Dermis microvascular lymphatic vessel endothelial cell (primary cell): ENCODE measurements around the gene C16orf74. TPM values are rescaled to one million over a fixed set of nuclear protein-coding genes. Genes with fewer than 3 reads are reported as not detected.

Experiments
- DNase-seq, 2 donors: peaks; one replicate each; pipeline versions ENCODE4 v3.0.0 to v3.0.0-alpha.2; 2010; ENCODE audit warnings: low read depth in 2 of 2
- total RNA-seq: library from RNA; depleted of rRNA; stranded (reverse); fragments of >200 nt; gene quantifications from 2 replicates; pipeline ENCODE4 v1.2.1, GENCODE V29; 2014

C16orf74 gene
- total RNA-seq, 1 donor from 2014 or later, result 9.6 TPM

DNA sequence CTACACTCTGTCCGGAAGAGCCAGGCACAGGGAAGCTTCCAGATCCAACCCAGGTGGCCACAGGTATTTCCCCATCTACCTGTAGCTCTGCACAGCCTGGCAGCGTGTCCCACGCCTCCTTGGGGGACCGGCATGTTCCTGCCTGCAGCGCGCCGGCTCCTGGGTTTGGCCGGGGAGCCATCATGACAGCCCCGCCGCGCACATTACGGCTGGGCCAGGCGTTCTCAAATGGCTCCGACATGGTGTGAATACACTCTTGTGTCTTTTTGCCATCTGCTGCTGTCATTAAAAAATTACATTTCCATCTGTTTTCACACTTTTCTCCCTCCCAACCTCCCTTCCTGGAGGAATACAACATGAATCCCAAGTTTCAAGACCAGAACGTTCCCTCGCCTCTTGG lies 54.1 kb downstream of the C16orf74 start:
- no peak for DNase-seq

DNA sequence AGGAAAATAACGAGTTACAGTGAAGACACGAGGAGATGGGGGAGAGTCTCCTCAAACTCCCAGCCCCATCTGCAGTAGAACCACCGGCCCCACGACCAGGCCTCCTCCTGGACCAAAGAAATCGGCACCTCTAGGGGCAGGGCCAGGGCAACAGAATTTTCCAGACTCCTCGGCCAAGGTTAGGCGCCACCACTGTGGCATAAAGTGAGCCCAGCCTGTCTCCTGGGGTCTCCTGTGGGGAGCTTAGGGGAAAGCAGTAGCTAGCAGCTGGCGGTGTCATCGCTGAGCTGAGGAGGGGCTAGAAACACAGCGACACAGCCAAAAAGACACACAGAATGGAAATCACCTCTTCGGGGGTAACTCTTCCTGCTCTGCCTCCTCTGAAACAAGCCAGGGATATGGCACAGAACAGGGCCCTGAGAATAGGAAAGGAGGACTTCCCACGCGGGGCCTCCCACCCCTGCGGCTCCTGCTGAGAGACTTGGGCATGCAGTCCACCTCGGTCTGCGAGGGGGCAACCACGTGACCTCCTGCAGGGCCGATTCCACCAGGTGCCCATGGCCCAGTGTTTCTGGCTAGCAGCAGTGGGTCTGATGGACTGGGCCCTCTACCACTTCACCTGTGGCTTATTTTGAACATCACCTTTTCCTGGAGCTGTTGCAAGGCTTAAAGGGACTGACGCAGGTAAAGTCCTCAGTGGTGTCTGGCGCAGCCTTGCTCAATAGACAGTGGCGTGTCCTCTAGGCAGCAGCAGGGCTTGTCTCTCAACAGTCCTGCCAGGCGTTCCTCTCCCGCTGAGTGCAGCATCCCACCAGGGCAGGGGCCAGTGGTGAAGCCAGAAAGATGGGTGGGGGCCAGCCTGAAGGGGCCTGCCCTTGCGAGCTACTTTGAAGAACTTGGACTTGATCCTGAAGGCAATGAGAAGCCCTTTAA lies 55.4 kb downstream of the C16orf74 start:
- DNase-seq, result no peak

DNA sequence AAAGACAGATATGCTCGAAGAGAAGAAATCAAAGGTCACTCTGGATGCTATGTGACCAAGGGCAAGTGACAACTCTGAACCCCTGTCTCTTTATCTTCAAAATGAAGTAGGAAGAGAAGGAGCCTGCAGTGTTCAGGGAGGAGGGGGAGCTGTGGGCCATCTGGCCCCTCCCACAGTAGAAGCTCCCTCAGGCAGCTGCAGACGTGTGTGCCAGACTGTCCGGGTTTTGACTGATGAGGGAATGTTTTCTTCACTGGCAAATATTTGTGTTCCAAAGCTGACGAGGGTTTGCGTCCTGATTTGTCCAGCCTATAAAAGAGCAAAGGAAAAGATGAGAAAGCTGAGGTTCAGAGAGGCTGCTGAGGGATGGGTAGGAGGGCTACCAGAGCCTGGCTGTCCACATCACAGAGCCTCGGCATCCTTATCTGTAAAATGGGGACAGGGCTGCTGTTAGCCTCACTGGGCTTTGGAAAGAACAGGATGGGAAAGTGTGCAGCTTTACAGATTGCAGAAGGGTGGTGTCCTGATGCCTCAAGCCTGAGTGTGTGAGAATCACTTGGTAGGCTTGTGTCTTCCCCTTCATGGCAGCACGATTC lies 60.3 kb downstream of the C16orf74 start:
- DNase-seq, result no peak

DNA sequence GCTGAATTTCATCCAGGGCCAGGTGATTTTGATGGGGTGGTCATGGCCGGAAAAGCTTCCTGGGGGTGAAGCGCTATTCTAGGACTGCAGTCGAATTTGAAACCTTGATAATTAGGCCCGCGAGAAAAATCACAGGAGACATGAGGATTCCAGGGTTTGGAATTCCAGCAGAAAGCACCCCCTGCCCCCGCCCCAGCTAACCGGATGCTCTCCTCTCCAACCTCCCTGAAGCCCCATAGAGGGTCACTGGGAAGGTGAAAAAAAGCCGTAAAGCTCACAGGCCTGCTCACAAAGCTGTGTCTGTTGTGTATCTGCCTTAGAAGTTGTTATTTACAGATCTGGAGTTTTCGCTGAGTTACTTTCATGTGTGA lies 61.0 kb downstream of the C16orf74 start:
- DNase-seq, result no peak

DNA sequence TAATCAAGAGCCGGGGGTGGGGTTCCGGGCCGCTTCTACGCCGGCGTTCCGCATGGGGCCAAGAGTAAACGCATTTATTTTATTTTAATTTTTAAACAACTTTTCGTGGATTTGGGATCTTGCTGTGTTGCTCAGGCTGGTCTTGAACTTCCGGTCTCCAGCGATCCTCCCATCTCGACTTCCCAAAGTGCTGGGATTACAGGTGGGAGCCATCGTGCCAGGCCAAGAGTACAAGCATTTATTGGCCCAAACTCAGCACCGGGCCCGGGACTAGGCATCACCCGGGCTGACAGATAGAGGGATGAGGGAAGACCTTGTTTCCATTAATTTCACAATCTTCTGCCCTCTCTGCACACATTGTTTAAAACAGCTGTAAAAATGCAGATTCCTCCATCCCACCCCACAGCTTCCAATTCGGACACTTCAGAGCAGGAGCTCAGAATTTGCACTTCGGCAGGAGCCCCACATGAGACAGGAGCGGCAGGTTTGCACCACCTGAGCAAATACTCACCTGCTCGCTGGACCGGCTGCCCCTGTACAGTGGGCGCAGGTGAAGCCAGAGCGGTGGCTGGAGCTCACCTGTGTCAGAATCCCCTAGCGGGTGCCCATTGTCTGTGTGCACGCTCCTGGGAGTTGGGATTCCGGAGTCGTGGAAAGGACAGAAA lies 61.5 kb downstream of the C16orf74 start:
- no peak for DNase-seq

DNA sequence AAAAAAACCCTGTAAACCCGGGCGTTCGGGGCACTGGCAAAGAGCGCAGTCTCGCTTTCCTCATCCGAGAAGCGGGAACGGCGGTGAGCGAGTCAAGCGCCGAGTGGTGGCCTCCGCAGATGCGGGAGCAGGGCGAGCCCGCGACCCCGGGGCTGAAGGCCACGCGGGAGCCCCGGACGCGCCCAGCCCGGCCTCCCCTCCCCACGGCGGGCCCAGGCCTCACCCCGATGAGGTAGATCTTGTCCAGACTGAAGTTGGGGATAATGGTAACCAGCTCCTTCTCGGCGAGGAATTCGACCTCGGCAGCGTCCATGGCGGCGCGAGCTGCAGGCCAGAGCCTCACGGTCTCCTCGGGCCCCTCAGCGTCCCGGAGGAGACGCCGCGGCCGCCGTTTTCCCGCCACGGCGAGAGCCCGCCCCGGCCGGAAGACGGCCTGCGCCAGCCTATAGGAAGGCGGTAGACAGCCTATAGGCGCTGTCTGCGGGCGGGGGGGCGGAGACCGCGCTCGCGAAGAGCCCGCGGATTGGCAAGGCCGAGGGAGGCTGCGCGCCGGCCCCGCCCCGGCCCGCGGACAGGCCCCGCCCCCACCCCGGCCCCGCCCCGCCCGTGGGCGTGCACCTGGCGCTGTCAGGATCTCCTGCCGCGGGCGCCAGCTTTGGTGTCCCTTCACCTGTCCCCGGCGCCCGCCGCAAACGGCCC lies 62.2 kb downstream of the C16orf74 start, which contains the start of gene GINS2:
GINS2 (minus strand) TSS at position 369 of the 699 bp plus-strand sequence; CDS start at position 313, 56 bp downstream.
- DNase-seq, result peak; percentile 55 to 91

DNA sequence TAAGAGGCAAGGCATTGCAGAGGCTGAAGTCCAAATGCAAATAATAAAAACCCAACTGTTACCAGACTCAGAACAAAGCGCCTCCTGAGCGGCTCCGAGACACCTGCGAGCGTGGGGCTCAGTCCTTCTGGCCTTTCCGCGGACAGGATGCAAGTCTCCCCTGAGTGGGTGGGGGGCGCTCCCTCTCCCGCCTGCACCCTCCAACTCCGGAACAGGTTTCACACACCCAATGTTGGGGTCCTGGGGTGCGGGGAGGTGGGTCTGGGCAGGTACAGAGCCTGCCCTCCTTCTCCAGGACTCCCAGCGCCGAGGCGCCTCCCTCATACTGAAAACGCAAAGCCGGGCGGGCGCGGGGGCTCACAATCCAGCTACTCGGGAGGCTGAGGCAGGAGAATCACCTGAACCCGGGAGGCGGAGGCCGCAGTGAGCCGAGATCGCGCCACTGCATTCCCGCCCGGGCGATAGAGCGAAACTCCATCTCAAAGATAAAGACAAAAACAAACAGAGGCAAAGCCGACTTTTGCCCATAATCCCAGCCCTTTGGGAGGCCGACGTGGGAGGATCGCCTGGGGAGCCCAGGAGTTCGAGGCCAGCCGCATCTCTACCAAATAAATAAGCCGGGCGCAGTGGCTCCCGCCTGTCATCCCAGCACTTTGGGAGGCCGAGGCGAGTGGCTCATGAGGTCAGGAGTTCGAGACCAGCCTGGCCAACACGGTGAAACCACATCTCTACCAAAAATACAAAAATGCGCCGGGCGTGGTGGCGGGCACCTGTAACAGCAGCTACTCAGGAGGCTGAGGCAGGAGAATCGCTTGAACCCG lies 63.0 kb downstream of the C16orf74 start:
- no peak for DNase-seq

DNA sequence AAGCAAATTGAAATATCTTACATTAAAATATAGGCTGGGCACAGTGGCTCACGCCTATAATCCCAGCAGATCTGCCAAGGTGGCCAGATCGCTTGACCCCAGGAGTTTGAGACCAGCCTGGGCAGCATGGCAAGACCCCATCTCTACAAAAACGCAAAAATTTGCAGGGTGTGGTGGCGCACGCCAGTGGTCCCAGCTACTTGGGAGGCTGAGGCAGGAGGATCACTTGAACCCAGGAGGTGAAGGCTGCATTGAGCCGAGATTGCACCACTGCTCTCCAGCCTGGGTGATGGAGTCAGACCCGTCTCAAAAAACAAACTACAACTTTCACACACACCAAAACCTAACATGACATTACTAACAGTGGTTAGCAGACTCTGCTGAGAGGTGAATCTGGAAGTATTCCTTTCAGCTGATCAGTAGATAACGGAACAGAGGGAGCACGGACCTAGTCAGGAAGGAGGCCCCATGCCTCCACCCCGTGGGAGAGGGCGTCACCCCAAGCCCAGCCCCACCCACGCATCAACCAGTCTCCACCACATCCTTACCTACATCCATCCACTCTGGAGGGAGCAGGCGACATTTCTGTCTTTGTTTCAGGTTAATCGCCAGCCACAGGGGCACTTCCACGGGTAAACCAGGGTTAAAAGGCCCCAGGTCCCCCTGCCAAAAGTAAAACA lies 63.8 kb downstream of the C16orf74 start:
- no peak for DNase-seq

DNA sequence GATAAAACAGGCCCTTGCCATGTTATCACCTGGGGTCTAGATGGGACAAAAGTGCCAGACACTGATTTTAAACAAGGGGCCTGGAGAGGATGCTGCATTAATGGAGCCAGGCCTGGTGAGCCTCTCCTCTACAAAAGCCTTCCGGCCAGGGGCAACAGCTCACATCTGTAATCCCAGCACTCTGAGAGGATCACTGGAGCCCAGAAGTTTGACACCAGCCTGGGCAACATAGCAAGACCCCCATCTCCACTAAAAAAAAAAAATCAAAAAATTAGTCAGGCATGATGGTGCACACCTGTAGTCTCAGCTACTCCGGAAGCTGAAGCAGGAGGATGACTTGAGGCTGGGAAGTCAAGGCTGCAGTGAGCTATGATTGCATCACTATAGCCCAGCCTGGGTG lies 65.6 kb downstream of the C16orf74 start:
- DNase-seq, result no peak

DNA sequence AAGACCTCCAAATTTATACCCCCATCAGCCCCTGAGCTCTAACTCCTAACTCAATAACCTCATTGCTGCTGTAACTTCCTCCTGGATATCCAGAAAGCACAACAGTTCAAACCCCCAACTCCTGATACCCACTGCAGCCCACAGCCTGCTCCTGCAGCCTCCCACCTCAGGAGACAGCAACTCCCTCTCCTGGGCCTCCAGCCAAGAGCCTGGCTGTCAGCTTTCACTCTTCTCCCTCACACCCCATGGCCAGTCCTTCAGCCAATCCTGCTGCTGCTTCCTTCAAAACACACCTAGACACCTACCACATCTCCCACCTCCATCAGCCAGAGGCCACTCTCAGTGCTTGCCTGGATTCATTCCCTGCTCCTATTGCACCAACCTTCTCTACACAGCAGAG lies 67.5 kb downstream of the C16orf74 start:
- DNase-seq, result no peak

DNA sequence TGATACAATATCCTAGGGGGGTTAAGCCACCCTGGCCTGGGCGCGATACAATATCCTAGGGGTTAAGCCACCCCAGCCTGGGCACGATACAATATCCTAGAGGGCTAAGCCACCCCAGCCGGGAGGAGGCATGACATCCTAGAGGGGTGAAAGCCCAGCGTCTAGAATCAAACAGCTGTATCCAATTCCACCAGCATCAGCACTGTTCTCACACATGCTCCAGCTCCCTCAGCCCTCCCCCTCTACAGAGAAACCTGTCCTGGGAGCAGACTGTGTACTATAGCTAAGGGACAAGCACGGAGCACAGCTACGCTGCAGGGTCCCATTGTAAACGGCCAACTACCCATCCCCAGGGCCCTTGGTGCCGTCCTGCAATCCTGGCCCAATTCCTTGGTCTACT lies 68.4 kb downstream of the C16orf74 start:
- no peak for DNase-seq

DNA sequence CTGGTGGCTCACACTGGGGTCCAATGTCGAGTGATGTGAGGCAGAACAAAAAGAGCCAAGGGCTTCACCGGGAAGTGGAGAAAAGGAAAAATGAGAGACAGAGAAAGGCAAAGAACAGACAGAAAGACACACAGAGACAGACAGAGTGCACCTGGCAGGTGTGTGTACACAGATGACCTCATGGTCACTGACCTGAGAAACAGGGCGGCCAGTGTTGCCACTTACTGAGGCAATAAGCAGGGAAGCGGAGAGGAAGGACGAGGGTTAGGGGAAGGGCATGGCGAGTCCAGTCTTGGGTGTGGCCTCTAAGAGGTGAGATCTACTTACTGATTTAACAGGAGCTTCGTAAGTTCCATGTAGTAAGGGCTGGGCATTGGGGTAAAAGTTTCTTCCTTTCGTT lies 69.6 kb downstream of the C16orf74 start:
- no peak for DNase-seq

DNA sequence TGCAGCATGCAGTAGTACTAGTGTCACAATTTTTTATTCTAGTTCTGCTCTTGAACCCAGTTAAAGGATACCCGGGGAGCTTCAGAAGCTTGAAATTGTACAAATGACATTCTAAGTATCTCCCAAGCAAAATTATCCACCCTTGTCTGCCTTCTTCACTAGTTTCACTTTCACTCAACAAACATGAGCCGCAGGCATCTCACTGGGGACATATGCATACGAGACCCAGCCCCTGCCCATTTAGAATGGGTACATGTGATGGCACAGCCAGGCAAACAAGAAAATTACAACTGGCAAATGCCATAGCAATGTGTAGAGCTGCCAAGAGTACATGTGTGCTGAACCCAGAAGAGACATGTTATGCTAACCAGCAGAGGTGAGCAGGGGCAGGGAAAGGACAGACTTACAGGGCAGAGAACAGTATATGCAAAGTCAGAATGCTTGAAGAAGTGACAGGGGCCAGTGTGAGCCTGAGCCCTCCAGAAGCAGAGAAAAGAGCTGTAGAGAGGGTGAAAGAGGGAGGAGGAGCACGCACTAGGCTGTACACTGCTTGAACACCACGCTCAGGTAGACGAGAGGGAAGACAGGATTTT lies 70.4 kb downstream of the C16orf74 start:
- no peak for DNase-seq

DNA sequence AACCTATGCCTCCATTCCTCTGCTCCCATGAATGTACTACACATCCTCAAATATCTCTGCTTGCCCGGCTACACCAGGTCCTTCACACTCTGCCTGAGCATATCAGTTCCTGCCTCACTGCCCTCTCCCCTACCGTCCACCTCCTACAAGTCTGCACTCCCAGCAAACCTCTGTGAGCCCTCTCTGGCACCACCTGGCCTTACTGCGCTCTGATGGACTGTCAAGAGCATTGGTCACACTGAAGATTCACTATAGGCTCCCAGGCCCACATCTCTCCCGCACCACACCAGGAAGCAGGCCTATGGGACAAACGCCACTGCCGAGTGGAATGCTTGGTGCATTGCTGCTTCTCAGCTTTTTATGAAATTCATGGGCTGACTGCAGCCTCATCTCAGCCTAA lies 71.0 kb downstream of the C16orf74 start:
- DNase-seq, result no peak

DNA sequence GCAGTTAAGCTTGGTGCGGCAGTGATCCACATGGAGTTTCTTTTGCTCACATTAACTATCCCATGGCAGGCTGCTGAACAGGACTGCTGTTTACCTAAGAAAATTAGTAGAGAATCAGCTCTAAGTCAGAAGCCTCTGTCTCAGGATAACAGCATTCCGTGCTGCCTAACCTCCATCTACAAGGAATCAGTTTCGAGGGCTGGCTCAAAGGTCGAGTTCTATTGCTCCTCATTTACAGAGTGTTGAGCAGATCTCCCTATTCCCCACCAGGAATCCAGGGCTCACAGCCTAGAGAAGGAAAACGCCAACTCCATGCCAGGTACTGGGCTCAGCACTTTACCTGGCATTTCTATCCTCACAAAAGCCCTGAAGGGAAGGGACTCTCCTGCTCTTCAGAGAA lies 72.1 kb downstream of the C16orf74 start:
- no peak for DNase-seq

DNA sequence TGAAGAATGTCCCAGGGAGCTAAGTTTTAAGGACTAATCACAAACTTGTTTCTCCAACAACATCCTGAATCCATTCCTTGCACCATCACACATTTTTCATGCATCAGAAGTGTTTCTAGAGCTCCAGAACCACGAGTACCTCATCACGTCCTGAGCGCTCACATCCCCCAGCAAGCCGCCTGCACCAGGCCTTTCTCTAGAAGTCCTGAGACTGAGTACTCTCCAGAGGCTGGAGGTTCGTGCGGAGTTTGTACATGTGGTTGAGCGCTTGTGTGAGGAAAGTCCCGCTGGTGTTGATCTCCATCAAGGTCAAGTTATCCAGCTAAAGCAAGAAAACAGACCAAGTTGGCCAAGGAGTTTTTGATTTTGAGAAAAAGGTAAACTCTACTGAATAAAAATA lies 72.9 kb downstream of the C16orf74 start:
- DNase-seq, result no peak

DNA sequence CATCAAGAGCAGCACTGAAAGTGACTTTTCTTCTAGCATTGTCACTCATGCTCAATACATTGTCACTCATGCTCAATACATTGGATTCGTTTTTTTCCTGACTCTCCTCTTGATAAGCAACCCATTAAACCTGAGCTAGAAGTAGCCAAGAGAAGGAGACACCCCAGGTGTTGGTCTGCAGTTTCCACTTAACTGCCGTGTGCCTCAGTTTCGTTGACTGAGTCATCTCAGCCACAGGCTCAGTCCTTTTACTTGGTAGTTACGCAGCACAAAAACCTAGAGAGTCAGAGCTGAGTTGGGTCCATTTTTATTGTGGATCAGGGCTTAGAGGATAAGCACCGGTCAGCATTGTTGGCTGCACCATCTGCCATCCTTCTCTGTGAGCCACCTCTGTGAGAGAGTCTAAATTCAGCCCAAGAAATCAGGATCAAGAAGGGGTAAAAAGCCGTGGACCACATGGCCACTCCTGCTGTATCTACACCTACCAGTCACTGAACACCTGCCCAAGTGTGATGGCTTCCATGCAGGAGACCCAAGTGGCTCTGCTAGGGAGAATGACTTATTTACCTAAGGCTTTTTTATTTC lies 73.4 kb downstream of the C16orf74 start:
- no peak for DNase-seq

DNA sequence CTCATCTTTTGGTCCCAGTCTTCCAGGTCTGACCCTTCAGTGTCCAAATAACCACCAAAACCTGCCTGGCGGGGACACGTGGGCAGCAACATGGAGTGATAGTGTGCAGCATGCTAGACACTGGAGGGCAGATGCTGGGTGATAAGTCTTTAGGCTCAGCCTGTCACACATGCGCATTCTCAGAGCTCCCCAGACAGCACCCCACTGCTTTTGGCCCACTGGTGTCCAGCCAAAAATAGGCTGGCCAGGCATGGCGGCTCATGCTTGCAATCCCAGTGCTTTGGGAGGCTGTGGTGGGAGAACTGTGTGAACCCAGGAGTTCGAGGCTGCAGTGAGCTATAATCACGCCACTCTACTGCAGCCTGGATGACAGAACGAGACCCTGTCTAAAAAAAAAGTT lies 74.4 kb downstream of the C16orf74 start:
- DNase-seq, result no peak

DNA sequence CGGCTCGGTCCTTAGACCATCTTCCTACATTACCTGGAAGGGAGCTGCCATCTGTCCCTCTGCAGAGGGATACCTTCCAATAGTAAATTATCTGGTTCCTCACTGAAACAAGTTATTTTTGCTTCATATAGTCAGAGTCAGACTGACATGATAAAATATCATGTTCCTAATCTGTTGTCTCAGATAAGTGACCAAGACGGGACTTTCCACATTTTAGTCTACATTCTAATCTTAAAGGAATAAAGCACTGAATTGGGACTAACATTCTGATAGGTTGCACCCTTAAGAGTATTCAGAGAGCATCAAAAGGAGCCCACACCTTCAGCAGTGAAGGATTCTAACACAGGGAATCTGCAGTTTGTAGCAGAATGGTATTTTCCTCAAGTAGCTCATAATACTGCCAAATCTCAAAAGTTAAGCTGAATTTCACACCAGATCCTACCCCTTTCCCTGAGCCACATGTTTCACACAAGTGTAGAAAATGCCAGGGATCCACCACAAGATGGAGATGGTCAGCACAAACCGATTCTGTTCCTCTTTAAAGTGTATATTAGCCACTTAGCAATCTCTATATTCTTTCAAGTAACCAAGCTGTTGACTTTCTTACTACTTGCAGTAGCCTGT lies 75.5 kb downstream of the C16orf74 start:
- peak; percentile 14 to 43 for DNase-seq
